ENCODE results near the gene DHX36.

DNA sequence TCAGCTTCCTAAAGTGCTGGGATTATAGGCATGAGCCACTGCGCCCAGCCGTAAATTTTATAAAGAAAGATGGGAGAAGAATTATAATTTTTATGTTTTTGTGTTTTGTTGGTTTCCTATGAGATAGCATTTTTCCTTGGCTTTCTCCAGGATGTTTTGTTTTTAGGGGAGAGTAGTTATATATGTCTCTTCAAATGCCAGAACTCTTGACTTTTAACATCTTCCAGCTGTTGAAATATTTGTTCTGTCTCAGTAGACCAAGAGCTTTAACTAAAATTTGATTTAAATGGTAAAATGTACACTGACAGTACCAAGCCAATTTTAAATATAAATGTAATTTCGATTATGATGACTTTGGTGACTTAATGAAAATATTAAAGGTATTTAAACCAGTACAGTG is 96.8 kb downstream of the DHX36 start:
- TF ChIP-seq EP300 (IDR thresholded peaks at IDR 0.05) (no peak), CTCF (IDR thresholded peaks at IDR 0.05) (no peak), POLR2A (IDR thresholded peaks at IDR 0.05) (no peak)
